ENCODE data around the gene TECTA. TPM values are rescaled to one million over a fixed set of nuclear protein-coding genes. Genes with fewer than 3 reads are reported as not detected.
A peak's percentile ranks its signal among the peaks of the same experiment; 100 is the strongest.
"Not testable (repeated sequence)": the region's sequence is repeated elsewhere in the genome, so short reads cannot be mapped to it uniquely, and the experiment has no call there.

TECTA gene
- total RNA-seq, 1 experiment from 2014 or later: 0.03 TPM

- no peak for DNase-seq (ENCODE audit: low spot score)
Observed at GRCh38 chr11:121095561-121095960, 5.5 kb upstream of the TECTA start.

- DNase-seq (ENCODE audit: low spot score): no peak
Observed at GRCh38 chr11:121099364-121099763, 1.7 kb upstream of the TECTA start.

GRCh38 chr11:121099885-121100284, 1.2 kb upstream of the TECTA start:
- peak; percentile 2 for DNase-seq (ENCODE audit: low spot score)

- DNase-seq (ENCODE audit: low spot score): no peak
Observed at GRCh38 chr11:121104312-121104762, 3.3 kb downstream of the TECTA start.

GRCh38 chr11:121105063-121105480, 4.0 kb downstream of the TECTA start:
- DNase-seq (ENCODE audit: low spot score): no peak

- DNase-seq (ENCODE audit: low spot score): no peak
Observed at GRCh38 chr11:121105481-121106195, 4.6 kb downstream of the TECTA start.

GRCh38 chr11:121106812-121107211, 5.8 kb downstream of the TECTA start:
- peak; percentile 14 for DNase-seq (ENCODE audit: low spot score)

GRCh38 chr11:121108413-121108812, 7.4 kb downstream of the TECTA start:
- DNase-seq (ENCODE audit: low spot score): no peak

- no peak for DNase-seq (ENCODE audit: low spot score)
Observed at GRCh38 chr11:121109471-121109870, 8.4 kb downstream of the TECTA start.

- DNase-seq (ENCODE audit: low spot score): no peak
Observed at GRCh38 chr11:121109916-121110586, 9.0 kb downstream of the TECTA start.

- DNase-seq (ENCODE audit: low spot score): no peak
Observed at GRCh38 chr11:121110871-121111724, 10.1 kb downstream of the TECTA start.

- DNase-seq (ENCODE audit: low spot score): peak; percentile 75
Observed at GRCh38 chr11:121112498-121113455, 11.7 kb downstream of the TECTA start.

GRCh38 chr11:121113611-121114010, 12.6 kb downstream of the TECTA start:
- DNase-seq (ENCODE audit: low spot score): no peak

- DNase-seq (ENCODE audit: low spot score): not testable (repeated sequence)
Observed at GRCh38 chr11:121115024-121115423, 14.0 kb downstream of the TECTA start.

- DNase-seq (ENCODE audit: low spot score): no peak
Observed at GRCh38 chr11:121117788-121118187, 16.7 kb downstream of the TECTA start.

GRCh38 chr11:121119440-121119839, 18.4 kb downstream of the TECTA start:
- no peak for DNase-seq (ENCODE audit: low spot score)

- no peak for DNase-seq (ENCODE audit: low spot score)
Observed at GRCh38 chr11:121122328-121122727, 21.3 kb downstream of the TECTA start.

GRCh38 chr11:121123496-121124069, 22.5 kb downstream of the TECTA start:
- no peak for DNase-seq (ENCODE audit: low spot score)

GRCh38 chr11:121127809-121128208, 26.8 kb downstream of the TECTA start:
- DNase-seq (ENCODE audit: low spot score): no peak

Data from A172 (cell line).